IMR-90 (cell line): ENCODE measurements around the gene GTPBP4. TPM values are rescaled to one million over a fixed set of nuclear protein-coding genes. Genes with fewer than 3 reads are reported as not detected.
A peak's percentile ranks its signal among the peaks of the same experiment; 100 is the strongest.

Source experiments
- ATAC-seq: fragments of 200-7000 bp; cut with Tn5 transposase; 2 replicates; pipeline ENCODE4 v1.9.1; 2020; ENCODE audit warnings: low read depth, mild to moderate bottlenecking, moderate library complexity
- BruUV-seq: library from RNA; stranded (reverse); fragments of 400-500 nt; replicated peaks from 2 replicates; lab custom pipeline; 2021; lab: Mats Ljungman, UMichigan
- CTCF ChIA-PET: fragments of 300-600 bp; formaldehyde crosslinking; extraction: SDS; loops from one replicate; lab custom pipeline; 2021; ENCODE audit warnings: antibody characterized with exemption; lab: Yijun Ruan, JAX
- POLR2A ChIA-PET: fragments of 300-600 bp; sonication (Branson Sonifier 250); formaldehyde crosslinking; loops from one replicate; lab custom pipeline; 2022; ENCODE audit warnings: antibody characterized with exemption; ENCODE audit not compliant: unreplicated experiment; lab: Charles Lee
- DNase-seq: peaks from one replicate; pipeline ENCODE4 v3.0.0; 2013
- H2AFZ ChIP-seq: replicated peaks from 2 replicates; pipeline ENCODE3; 2013; ENCODE audit warnings: low read length, mild to moderate bottlenecking; ENCODE audit not compliant: poor library complexity
- H2AK5ac ChIP-seq: 2 replicates; pipeline ENCODE4 v1.6.1; 2013; ENCODE audit warnings: low read depth, low read length, inconsistent platforms
- H2AK9ac ChIP-seq: replicated peaks from 2 replicates; pipeline ENCODE3; 2013; ENCODE audit warnings: mild to moderate bottlenecking, low read depth, low read length, moderate library complexity; ENCODE audit not compliant: poor library complexity
- H2BK120ac ChIP-seq: 2 replicates; pipeline ENCODE4 v1.6.1; 2013; ENCODE audit warnings: low read depth, low read length, inconsistent platforms
- H2BK15ac ChIP-seq: 3 replicates; pipeline ENCODE4 v1.6.1; 2013; ENCODE audit warnings: low read depth, low read length, inconsistent platforms
- H2BK20ac ChIP-seq: 2 replicates; pipeline ENCODE4 v1.6.1; 2013; ENCODE audit warnings: low read depth, mild to moderate bottlenecking, inconsistent platforms, low read length, moderate library complexity
- H2BK5ac ChIP-seq: 2 replicates; pipeline ENCODE4 v1.6.1; 2013; ENCODE audit warnings: mild to moderate bottlenecking, low read depth, low read length, inconsistent platforms; ENCODE audit not compliant: poor library complexity, severe bottlenecking
- H3K14ac ChIP-seq: replicated peaks from 2 replicates; pipeline ENCODE4 v1.6.1; 2013; ENCODE audit warnings: low read depth, low read length, inconsistent platforms
- H3K18ac ChIP-seq: 2 replicates; pipeline ENCODE4 v1.6.1; 2013; ENCODE audit warnings: low read depth, low read length, control low read depth
- H3K23ac ChIP-seq: 2 replicates; pipeline ENCODE4 v1.6.1; 2013; ENCODE audit warnings: low read depth, low read length, inconsistent platforms
- H3K27ac ChIP-seq: 2 replicates; pipeline ENCODE4 v1.5.1; 2013; ENCODE audit warnings: mild to moderate bottlenecking, control low read depth, low read length; ENCODE audit not compliant: insufficient read depth
- H3K27me3 ChIP-seq: 2 replicates; pipeline ENCODE4 v1.6.1; 2013; ENCODE audit warnings: low read length; ENCODE audit not compliant: control insufficient read depth, insufficient read depth
- H3K36me3 ChIP-seq: 2 replicates; pipeline ENCODE4 v1.6.1; 2013; ENCODE audit warnings: low read length, mixed read lengths; ENCODE audit not compliant: control insufficient read depth, insufficient read depth
- H3K4ac ChIP-seq: 2 replicates; pipeline ENCODE4 v1.6.1; 2013; ENCODE audit warnings: low read depth, low read length, inconsistent platforms
- H3K4me1 ChIP-seq: 2 replicates; pipeline ENCODE4 v1.6.1; 2013; ENCODE audit warnings: low read length, mixed read lengths; ENCODE audit not compliant: control insufficient read depth, insufficient read depth
- H3K4me2 ChIP-seq: 2 replicates; pipeline ENCODE4 v1.6.1; 2013; ENCODE audit warnings: low read depth, mild to moderate bottlenecking, control low read depth, low read length, moderate library complexity
- H3K4me3 ChIP-seq: 2 replicates; pipeline ENCODE4 v1.5.1; 2013; ENCODE audit warnings: low read depth, mild to moderate bottlenecking, control low read depth, low read length, moderate library complexity; ENCODE audit not compliant: insufficient read depth
- H3K56ac ChIP-seq: 2 replicates; pipeline ENCODE4 v1.6.1; 2013; ENCODE audit warnings: low read length, inconsistent platforms; ENCODE audit not compliant: insufficient read depth; ENCODE audit errors: extremely low read depth
- H3K79me1 ChIP-seq, 2 experiments: 2 replicates each; pipeline ENCODE4 v1.6.1; 2013; ENCODE audit warnings: low read length in 2 of 2, inconsistent platforms in 1 of 2, low read depth in 1 of 2
- H3K9ac ChIP-seq: 2 replicates; pipeline ENCODE4 v1.6.1; 2013; ENCODE audit warnings: low read depth, low read length, control low read depth
- H3K9me1 ChIP-seq: 2 replicates; pipeline ENCODE4 v1.6.1; 2013; ENCODE audit warnings: low read length, inconsistent platforms; ENCODE audit not compliant: insufficient read depth
- H3K9me3 ChIP-seq: 2 replicates; pipeline ENCODE4 v1.6.1; 2013; ENCODE audit warnings: low read length; ENCODE audit not compliant: control insufficient read depth, insufficient read depth
- H4K20me1 ChIP-seq: 2 replicates; pipeline ENCODE4 v1.6.1; 2013; ENCODE audit warnings: low read length, inconsistent platforms; ENCODE audit not compliant: insufficient read depth
- H4K5ac ChIP-seq: 2 replicates; pipeline ENCODE4 v1.6.1; 2013; ENCODE audit warnings: mild to moderate bottlenecking, low read depth, low read length, control low read depth
- H4K8ac ChIP-seq, 2 experiments: 2 replicates each; pipeline ENCODE4 v1.6.1; 2013; ENCODE audit warnings: low read depth in 2 of 2, low read length in 2 of 2, control low read depth in 1 of 2, inconsistent platforms in 1 of 2
- H4K91ac ChIP-seq: 2 replicates; pipeline ENCODE4 v1.6.1; 2013; ENCODE audit warnings: low read depth, low read length, inconsistent platforms; ENCODE audit not compliant: insufficient read depth
- BHLHE40 ChIP-seq: fragments of 150-350 bp; IDR thresholded peaks from 2 replicates; pipeline ENCODE4 v1.6.1; 2016; ENCODE audit warnings: mild to moderate bottlenecking, low read depth, low read length
- CEBPB ChIP-seq: IDR thresholded peaks from 2 replicates; pipeline ENCODE4 v1.6.1; 2012; ENCODE audit warnings: low read depth, low read length, improper control_type of control experiment
- CHD1 ChIP-seq: IDR thresholded peaks from 2 replicates; pipeline ENCODE4 v1.6.1; 2012; ENCODE audit warnings: low read depth, low read length, improper control_type of control experiment
- CTCF ChIP-seq: conservative IDR thresholded peaks from 2 replicates; pipeline ENCODE4 v1.5.1; 2012; ENCODE audit warnings: mild to moderate bottlenecking, low read depth, low read length, improper control_type of control experiment
- ELK1 ChIP-seq: fragments of 150-350 bp; IDR thresholded peaks from 2 replicates; pipeline ENCODE4 v1.6.1; 2016; ENCODE audit warnings: low read depth, mild to moderate bottlenecking, low read length, moderate library complexity, borderline replicate concordance
- FOS ChIP-seq: fragments of 150-350 bp; IDR thresholded peaks from 2 replicates; pipeline ENCODE4 v1.6.1; 2016; ENCODE audit warnings: low read depth, low read length
- MAFK ChIP-seq: IDR thresholded peaks from 2 replicates; pipeline ENCODE4 v1.6.1; 2012; ENCODE audit warnings: low read depth, low read length, improper control_type of control experiment
- MAZ ChIP-seq: IDR thresholded peaks from 2 replicates; pipeline ENCODE4 v1.6.1; 2012; ENCODE audit warnings: low read depth, mild to moderate bottlenecking, low read length, improper control_type of control experiment, moderate library complexity, borderline replicate concordance
- MXI1 ChIP-seq: IDR thresholded peaks from 2 replicates; pipeline ENCODE4 v1.6.1; 2012; ENCODE audit warnings: low read depth, mild to moderate bottlenecking, low read length, moderate library complexity, borderline replicate concordance
- NFE2L2 ChIP-seq: fragments of 150-350 bp; IDR thresholded peaks from 2 replicates; pipeline ENCODE4 v1.6.1; 2016; ENCODE audit warnings: low read depth, mild to moderate bottlenecking, low read length
- POLR2A ChIP-seq: IDR thresholded peaks from 2 replicates; pipeline ENCODE4 v1.6.1; 2012; ENCODE audit warnings: mild to moderate bottlenecking, low read depth, low read length
- RAD21 ChIP-seq: IDR thresholded peaks from 2 replicates; pipeline ENCODE4 v1.6.1; 2012; ENCODE audit warnings: low read length, improper control_type of control experiment
- RCOR1 ChIP-seq: IDR thresholded peaks from 2 replicates; pipeline ENCODE4 v1.6.1; 2012; ENCODE audit warnings: mild to moderate bottlenecking, low read length, improper control_type of control experiment; ENCODE audit not compliant: insufficient replicate concordance
- RFX5 ChIP-seq: IDR thresholded peaks from 2 replicates; pipeline ENCODE4 v1.8.0; 2012; ENCODE audit warnings: low read depth, mild to moderate bottlenecking, low read length, moderate library complexity
- SMC3 ChIP-seq: fragments of 150-350 bp; IDR thresholded peaks from 2 replicates; pipeline ENCODE4 v1.6.1; 2016; ENCODE audit warnings: low read depth, mild to moderate bottlenecking, antibody characterized with exemption, low read length, moderate library complexity
- USF2 ChIP-seq: fragments of 150-350 bp; IDR thresholded peaks from 2 replicates; pipeline ENCODE4 v1.6.1; 2017; ENCODE audit warnings: mild to moderate bottlenecking, antibody characterized with exemption, low read length, low read depth
- WGBS, 2 experiments: methylation state at CpG; one replicate each; pipeline versions ENCODE4 v1.1.5 to v1.1.7; 2013; ENCODE audit warnings: missing lambda C conversion rate in 2 of 2; ENCODE audit not compliant: insufficient read length in 1 of 2; ENCODE audit errors: extremely low coverage in 2 of 2; 5-methylcytosine and 5-hydroxymethylcytosine counted together
- dilution Hi-C: fragments of 300-500 bp; cut with HindIII; formaldehyde crosslinking; loops from one replicate; pipeline ENCODE4 v1.14.3; 2018; ENCODE audit warnings: low sequenced_read_pairs; ENCODE audit not compliant: unreplicated experiment
- in situ Hi-C: fragments of 300-500 bp; cut with MboI; formaldehyde crosslinking; loops from 3 replicates; pipeline ENCODE4 v1.14.3; 2019; ENCODE audit warnings: low sequenced_read_pairs, inconsistent platforms, mixed read lengths
- intact Hi-C: fragments of 100-400 bp; cut with micrococcal nuclease; formaldehyde crosslinking; loops from 2 replicates; pipeline ENCODE4 v1.10.0; 2022
- polyA plus RNA-seq, 3 experiments: library from polyadenylated mRNA; depleted of rRNA; stranded (reverse); fragments of >200 nt; gene quantifications; 2 replicates each; pipeline ENCODE4 v1.2.3, GENCODE V29; 2012; ENCODE audit warnings: low replicate concordance in 1 of 3
- total RNA-seq: library from RNA; depleted of rRNA; stranded (reverse); fragments of >200 nt; gene quantifications from 2 replicates; pipeline ENCODE4 v1.2.3, GENCODE V29; 2012

Gene GTPBP4
- total and polyA plus RNA-seq, 2 of the 4 experiments (the other 2 are of a cell fraction) = 46.2 to 48.6 TPM

GRCh38 chr10:1057106-1057657, 68.9 kb downstream of the GTPBP4 start:
- WGBS, 2 experiments = 3% methylated on average over 11 of the region's 26 CpGs; no CpG with 5 or more reads in 1 of the 2 experiments
- peaks cover 14% of the 10 kb centered on the region for H3K9me1 ChIP-seq
- no peak overlapping the region for H3K56ac ChIP-seq
- H3K27me3 ChIP-seq = no peaks in the 10 kb centered on the region
- peak overlapping the region; percentile 57; the same call in 1 of the 2 replicates for H3K4ac ChIP-seq
- dilution Hi-C loops = no loop called here
- peaks cover 4% of the 10 kb centered on the region for H3K36me3 ChIP-seq
- no peak for DNase-seq
- H4K20me1 ChIP-seq = peaks cover 27% of the 10 kb centered on the region
- intact Hi-C loops = no loop called here
- peak overlapping the region; percentile 86 for H3K9ac ChIP-seq
- H3K23ac ChIP-seq = no peak overlapping the region
- H2BK20ac ChIP-seq = no peak overlapping the region
- ChIA-PET CTCF (no interaction called here), POLR2A (interaction anchor here (0.6 kb wide), 1 partner anchor 25 kb away, joined by 6 read pairs; no protein-coding TSS in a partner anchor)
- H3K9me3 ChIP-seq = no peaks in the 10 kb centered on the region
- H3K4me1 ChIP-seq = peaks cover 2% of the 10 kb centered on the region
- ATAC-seq = peak; percentile 6
- H3K18ac ChIP-seq = no peak overlapping the region
- H3K79me1 ChIP-seq = peaks cover 36 to 59% of the 10 kb centered on the region in 2 experiments
- H3K27ac ChIP-seq = peak overlapping the region; percentile 79
- in situ Hi-C loops = no loop called here
- H4K5ac ChIP-seq = peak overlapping the region; percentile 77
- no peak overlapping the region; the same call in 1 of the 2 replicates for H3K14ac ChIP-seq
- peak overlapping the region; percentile 24; the same call in 1 of the 2 replicates for H4K91ac ChIP-seq
- H3K4me3 ChIP-seq = peak overlapping the region; percentile 93
- TF ChIP-seq RFX5 (no peak), SMC3 (no peak), MAZ (no peak), ELK1 (no peak), CEBPB (no peak), USF2 (no peak), MXI1 (no peak), CTCF (no peak), MAFK (no peak), CHD1 (no peak), NFE2L2 (no peak), BHLHE40 (no peak), RCOR1 (no peak), POLR2A (no peak), RAD21 (no peak), FOS (no peak)
- H3K4me2 ChIP-seq = peak overlapping the region; percentile 95
- peak overlapping the region; percentile 72 to 80 for H4K8ac ChIP-seq
- peak overlapping the region; percentile 94 for H2AK9ac ChIP-seq
- H2BK120ac ChIP-seq = no peak overlapping the region
- no TSS peak for BruUV-seq
- H2BK5ac ChIP-seq = peak overlapping the region; percentile 41
- no peak overlapping the region for H2BK15ac ChIP-seq
- peak overlapping the region; percentile 97 for H2AFZ ChIP-seq
- no peak overlapping the region for H2AK5ac ChIP-seq
